ENCODE results near the gene NFATC2.
A peak's percentile ranks its signal among the peaks of the same experiment; 100 is the strongest.

Gene NFATC2

GRCh38 chr20:51432251-51432784, 110.2 kb downstream of the NFATC2 start:
- ChIA-PET CTCF (no interaction called here), POLR2A (no interaction called here)
- Histone ChIP-seq H3K36me3 (ENCODE audit: control insufficient read depth in 4 of 4, insufficient read depth in 4 of 4, low read length in 3 of 4) (peaks cover 18 to 85% (median 57%) of the 10 kb centered on the region in 4 experiments), H3K4me1 (ENCODE audit: control extremely low read depth in 1 of 4, control insufficient read depth in 4 of 4, insufficient read depth in 4 of 4, low read length in 3 of 4) (peaks cover 4 to 30% (median 20%) of the 10 kb centered on the region in 4 experiments), H3K4me3 (ENCODE audit: control insufficient read depth in 1 of 7, extremely low read depth in 1 of 7, insufficient read depth in 4 of 7, low read depth in 2 of 7, low read length in 6 of 7) (no peak overlapping the region), H3K9me3 (ENCODE audit: control extremely low read depth in 1 of 5, control insufficient read depth in 4 of 5, insufficient read depth in 2 of 5, low read depth in 1 of 5, low read length in 4 of 5) (no peaks in the 10 kb centered on the region), H3K27me3 (replicated peaks in 2 of 5; ENCODE audit: control insufficient read depth in 4 of 5, insufficient read depth in 5 of 5, low read length in 4 of 5) (no peaks in the 10 kb centered on the region), H3K27ac (ENCODE audit: insufficient read depth in 1 of 2, low read depth in 1 of 2, low read length in 2 of 2, poor library complexity in 1 of 2, severe bottlenecking in 2 of 2) (no peak overlapping the region)
- no peak for DNase-seq
- WGBS (ENCODE audit: insufficient coverage), result 88% methylated on average over 26 of the region's 27 CpGs

- Histone ChIP-seq H3K4me1 (ENCODE audit: control extremely low read depth in 1 of 4, control insufficient read depth in 4 of 4, insufficient read depth in 4 of 4, low read length in 3 of 4) (peaks cover 4 to 25% (median 20%) of the 10 kb centered on the region in 4 experiments), H3K27me3 (replicated peaks in 2 of 5; ENCODE audit: control insufficient read depth in 4 of 5, insufficient read depth in 5 of 5, low read length in 4 of 5) (no peaks in the 10 kb centered on the region), H3K27ac (ENCODE audit: insufficient read depth in 1 of 2, low read depth in 1 of 2, low read length in 2 of 2, poor library complexity in 1 of 2, severe bottlenecking in 2 of 2) (no peak overlapping the region), H3K4me3 (ENCODE audit: control insufficient read depth in 1 of 7, extremely low read depth in 1 of 7, insufficient read depth in 4 of 7, low read depth in 2 of 7, low read length in 6 of 7) (no peak overlapping the region), H3K36me3 (ENCODE audit: control insufficient read depth in 4 of 4, insufficient read depth in 4 of 4, low read length in 3 of 4) (peaks cover 18 to 90% (median 59%) of the 10 kb centered on the region in 4 experiments), H3K9me3 (ENCODE audit: control extremely low read depth in 1 of 5, control insufficient read depth in 4 of 5, insufficient read depth in 2 of 5, low read depth in 1 of 5, low read length in 4 of 5) (no peaks in the 10 kb centered on the region)
- CTCF ChIA-PET, result interaction anchor here (0.6 kb wide), 1 partner anchor 13 kb away, joined by 3 read pairs; no protein-coding TSS in a partner anchor
- POLR2A ChIA-PET, result no interaction called here
- 0% methylated on average over 5 of the region's 5 CpGs for WGBS (ENCODE audit: insufficient coverage)
- peak; percentile 42 to 83 (median 78) for DNase-seq
These were observed 111.2 kb downstream of the NFATC2 start for GRCh38 chr20:51431321-51431720.

- no peak for DNase-seq
- no peak overlapping the region for H3K4me3 ChIP-seq (ENCODE audit: control insufficient read depth in 1 of 7, extremely low read depth in 1 of 7, insufficient read depth in 4 of 7, low read depth in 2 of 7, low read length in 6 of 7)
- no peak overlapping the region for H3K27ac ChIP-seq (ENCODE audit: insufficient read depth in 1 of 2, low read depth in 1 of 2, low read length in 2 of 2, poor library complexity in 1 of 2, severe bottlenecking in 2 of 2)
- CTCF ChIA-PET, result interaction anchor here (0.8 kb wide), 2 partner anchors 20 to 164 kb away, joined by 3 read pairs; no protein-coding TSS in a partner anchor
- H3K4me1 ChIP-seq (ENCODE audit: control extremely low read depth in 1 of 4, control insufficient read depth in 4 of 4, insufficient read depth in 4 of 4, low read length in 3 of 4), result peaks cover 4 to 25% (median 20%) of the 10 kb centered on the region in 4 experiments
- POLR2A ChIA-PET, result no interaction called here
- WGBS (ENCODE audit: insufficient coverage), result 97% methylated on average over 6 of the region's 14 CpGs
- H3K9me3 ChIP-seq (ENCODE audit: control extremely low read depth in 1 of 5, control insufficient read depth in 4 of 5, insufficient read depth in 2 of 5, low read depth in 1 of 5, low read length in 4 of 5), result no peaks in the 10 kb centered on the region
- H3K27me3 ChIP-seq (replicated peaks in 2 of 5; ENCODE audit: control insufficient read depth in 4 of 5, insufficient read depth in 5 of 5, low read length in 4 of 5), result no peaks in the 10 kb centered on the region
- peaks cover 16 to 91% (median 62%) of the 10 kb centered on the region in 4 experiments for H3K36me3 ChIP-seq (ENCODE audit: control insufficient read depth in 4 of 4, insufficient read depth in 4 of 4, low read length in 3 of 4)
These were observed 112.1 kb downstream of the NFATC2 start for GRCh38 chr20:51430198-51430950.

- no peaks in the 10 kb centered on the region for H3K9me3 ChIP-seq (ENCODE audit: control extremely low read depth in 1 of 5, control insufficient read depth in 4 of 5, insufficient read depth in 2 of 5, low read depth in 1 of 5, low read length in 4 of 5)
- no peaks in the 10 kb centered on the region for H3K27me3 ChIP-seq (replicated peaks in 2 of 5; ENCODE audit: control insufficient read depth in 4 of 5, insufficient read depth in 5 of 5, low read length in 4 of 5)
- no peak for DNase-seq
- peaks cover 4 to 25% (median 20%) of the 10 kb centered on the region in 4 experiments for H3K4me1 ChIP-seq (ENCODE audit: control extremely low read depth in 1 of 4, control insufficient read depth in 4 of 4, insufficient read depth in 4 of 4, low read length in 3 of 4)
- POLR2A ChIA-PET, result interaction anchor here (0.6 kb wide), 1 partner anchor 611 kb away, joined by 4 read pairs; no protein-coding TSS in a partner anchor
- 98% methylated on average over 8 of the region's 10 CpGs for WGBS (ENCODE audit: insufficient coverage)
- no peak overlapping the region for H3K4me3 ChIP-seq (ENCODE audit: control insufficient read depth in 1 of 7, extremely low read depth in 1 of 7, insufficient read depth in 4 of 7, low read depth in 2 of 7, low read length in 6 of 7)
- peaks cover 10 to 88% (median 62%) of the 10 kb centered on the region in 4 experiments for H3K36me3 ChIP-seq (ENCODE audit: control insufficient read depth in 4 of 4, insufficient read depth in 4 of 4, low read length in 3 of 4)
- CTCF ChIA-PET, result interaction anchor here (0.8 kb wide), 2 partner anchors 19 to 165 kb away, joined by 3 read pairs; no protein-coding TSS in a partner anchor
- H3K27ac ChIP-seq (ENCODE audit: insufficient read depth in 1 of 2, low read depth in 1 of 2, low read length in 2 of 2, poor library complexity in 1 of 2, severe bottlenecking in 2 of 2), result no peak overlapping the region
These were observed 112.8 kb downstream of the NFATC2 start for GRCh38 chr20:51429696-51430095.

GRCh38 chr20:51429144-51429482, 113.4 kb downstream of the NFATC2 start:
- H3K27me3 ChIP-seq (replicated peaks in 2 of 5; ENCODE audit: control insufficient read depth in 4 of 5, insufficient read depth in 5 of 5, low read length in 4 of 5), result no peaks in the 10 kb centered on the region
- ChIA-PET CTCF (interaction anchor here (0.8 to 1.5 kb wide), 2 partner anchors 9 to 19 kb away, joined by 3 to 6 read pairs; no protein-coding TSS in a partner anchor), POLR2A (interaction anchor here (0.6 kb wide), 1 partner anchor 611 kb away, joined by 4 read pairs; no protein-coding TSS in a partner anchor)
- WGBS (ENCODE audit: insufficient coverage), result 100% methylated on average over 6 of the region's 6 CpGs
- DNase-seq, result no peak
- peaks cover 7 to 87% (median 61%) of the 10 kb centered on the region in 4 experiments for H3K36me3 ChIP-seq (ENCODE audit: control insufficient read depth in 4 of 4, insufficient read depth in 4 of 4, low read length in 3 of 4)
- H3K4me3 ChIP-seq (ENCODE audit: control insufficient read depth in 1 of 7, extremely low read depth in 1 of 7, insufficient read depth in 4 of 7, low read depth in 2 of 7, low read length in 6 of 7), result no peak overlapping the region
- H3K9me3 ChIP-seq (ENCODE audit: control extremely low read depth in 1 of 5, control insufficient read depth in 4 of 5, insufficient read depth in 2 of 5, low read depth in 1 of 5, low read length in 4 of 5), result no peaks in the 10 kb centered on the region
- peaks cover 4 to 25% (median 20%) of the 10 kb centered on the region in 4 experiments for H3K4me1 ChIP-seq (ENCODE audit: control extremely low read depth in 1 of 4, control insufficient read depth in 4 of 4, insufficient read depth in 4 of 4, low read length in 3 of 4)
- H3K27ac ChIP-seq (ENCODE audit: insufficient read depth in 1 of 2, low read depth in 1 of 2, low read length in 2 of 2, poor library complexity in 1 of 2, severe bottlenecking in 2 of 2), result no peak overlapping the region

- H3K27ac ChIP-seq (ENCODE audit: insufficient read depth in 1 of 2, low read depth in 1 of 2, low read length in 2 of 2, poor library complexity in 1 of 2, severe bottlenecking in 2 of 2), result no peak overlapping the region
- peaks cover 4 to 25% (median 20%) of the 10 kb centered on the region in 4 experiments for H3K4me1 ChIP-seq (ENCODE audit: control extremely low read depth in 1 of 4, control insufficient read depth in 4 of 4, insufficient read depth in 4 of 4, low read length in 3 of 4)
- H3K27me3 ChIP-seq (replicated peaks in 2 of 5; ENCODE audit: control insufficient read depth in 4 of 5, insufficient read depth in 5 of 5, low read length in 4 of 5), result no peaks in the 10 kb centered on the region
- peaks cover 7 to 87% (median 59%) of the 10 kb centered on the region in 4 experiments for H3K36me3 ChIP-seq (ENCODE audit: control insufficient read depth in 4 of 4, insufficient read depth in 4 of 4, low read length in 3 of 4)
- 94% methylated on average over 23 of the region's 25 CpGs for WGBS (ENCODE audit: insufficient coverage)
- POLR2A ChIA-PET, result no interaction called here
- CTCF ChIA-PET, result interaction anchor here (1.5 kb wide), 1 partner anchor 10 kb away, joined by 6 read pairs; no protein-coding TSS in a partner anchor
- DNase-seq, result no peak
- H3K9me3 ChIP-seq (ENCODE audit: control extremely low read depth in 1 of 5, control insufficient read depth in 4 of 5, insufficient read depth in 2 of 5, low read depth in 1 of 5, low read length in 4 of 5), result no peaks in the 10 kb centered on the region
- no peak overlapping the region for H3K4me3 ChIP-seq (ENCODE audit: control insufficient read depth in 1 of 7, extremely low read depth in 1 of 7, insufficient read depth in 4 of 7, low read depth in 2 of 7, low read length in 6 of 7)
These were observed 113.9 kb downstream of the NFATC2 start for GRCh38 chr20:51428401-51429143.

All from common myeloid progenitor, CD34-positive (primary cell).